T-helper 2 cell (primary cell): ENCODE measurements around the gene MAGEB4.

Source experiments
- DNase-seq, 5 experiments: peaks; one replicate each; pipeline versions ENCODE4 v3.0.0 to v3.0.0-alpha.2; 2012 to 2022

The MAGEB4 gene

GRCh38 chrX:30283456-30284200 is 41.8 kb downstream of the MAGEB4 start:
- DNase-seq = no peak
